ENCODE data around the gene KCNIP4. TPM values are rescaled to one million over a fixed set of nuclear protein-coding genes. Genes with fewer than 3 reads are reported as not detected.

Gene KCNIP4
- polyA plus RNA-seq, 5 donors = 2.2 to 5.2 (median 4.9) TPM

DNA sequence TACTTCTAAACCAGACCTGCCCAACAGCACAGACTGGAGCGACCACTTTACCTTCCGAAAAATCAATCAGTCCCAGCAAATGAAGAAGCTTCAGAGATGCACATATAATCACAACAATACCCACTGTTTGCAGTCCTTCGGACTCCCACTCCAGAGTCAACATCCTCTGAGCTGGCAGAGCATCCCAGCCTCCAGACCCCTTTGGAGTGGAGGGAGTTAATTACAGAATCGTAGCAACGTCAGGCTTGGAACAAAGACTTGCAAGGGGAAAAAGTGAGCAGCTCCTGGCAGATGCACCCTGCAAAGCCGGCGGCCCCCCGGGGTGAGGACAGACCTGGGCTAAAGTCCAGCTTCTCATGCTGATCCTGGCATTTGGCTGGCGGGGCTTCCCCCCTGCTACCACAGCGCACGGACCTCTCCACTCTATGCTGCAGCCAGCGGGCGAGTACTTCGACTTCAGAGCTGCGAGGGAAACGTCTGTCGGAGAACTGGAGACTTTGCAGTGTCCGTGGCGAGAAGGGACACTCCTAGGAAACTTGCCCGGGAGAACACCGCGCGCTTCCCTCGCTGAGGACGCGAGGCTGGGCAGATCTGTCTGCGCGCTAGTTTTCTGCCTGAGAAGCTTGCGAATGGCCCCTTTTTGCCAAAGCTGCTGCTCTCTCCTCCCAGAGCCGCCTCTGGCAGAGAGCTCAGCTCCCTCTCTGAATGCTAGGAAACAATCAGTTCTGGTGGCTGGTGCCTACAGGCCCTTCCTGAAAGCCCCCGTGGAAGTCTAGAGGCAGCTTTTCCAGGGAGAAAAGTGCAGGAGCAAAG is 964.6 kb downstream of the KCNIP4 start:
- DNase-seq = peak; percentile 1 to 5

DNA sequence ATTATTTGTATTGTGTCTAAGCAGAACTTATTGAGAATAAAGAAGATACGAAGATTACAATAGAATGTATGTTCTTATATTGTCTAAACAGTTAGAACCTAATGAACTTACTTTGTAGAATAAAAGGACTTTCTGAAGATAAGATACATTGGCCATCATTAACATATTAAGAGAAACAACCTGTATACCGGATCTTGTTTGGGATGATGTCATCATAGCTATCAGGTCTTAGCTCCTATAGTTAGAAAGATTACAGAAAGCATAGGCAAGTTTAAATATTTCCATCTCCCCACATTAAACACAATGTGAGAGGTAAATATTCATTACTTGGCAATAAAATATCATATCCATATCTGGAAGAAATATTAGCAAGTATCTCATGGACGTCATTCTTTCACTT is 966.0 kb downstream of the KCNIP4 start:
- no peak for DNase-seq

DNA sequence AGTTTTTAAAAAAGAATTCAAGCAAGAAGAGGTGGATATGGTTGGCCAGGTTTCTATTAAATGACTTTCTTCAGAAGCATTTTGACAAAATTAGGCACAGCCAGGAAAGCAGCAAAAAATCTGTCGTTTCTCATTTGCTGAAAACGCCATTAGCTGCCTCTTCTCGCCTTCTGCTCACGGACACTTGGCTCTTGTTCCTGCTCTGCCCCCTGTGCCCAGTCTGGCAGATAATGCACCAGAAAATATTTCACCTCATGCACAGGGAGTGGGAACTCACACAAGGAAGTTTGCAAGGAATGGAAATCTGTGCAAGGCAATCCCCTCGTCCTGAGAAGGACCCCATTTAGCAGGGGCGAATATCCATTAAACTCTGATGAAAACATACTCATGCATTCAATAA is 988.3 kb downstream of the KCNIP4 start:
- DNase-seq = no peak

DNA sequence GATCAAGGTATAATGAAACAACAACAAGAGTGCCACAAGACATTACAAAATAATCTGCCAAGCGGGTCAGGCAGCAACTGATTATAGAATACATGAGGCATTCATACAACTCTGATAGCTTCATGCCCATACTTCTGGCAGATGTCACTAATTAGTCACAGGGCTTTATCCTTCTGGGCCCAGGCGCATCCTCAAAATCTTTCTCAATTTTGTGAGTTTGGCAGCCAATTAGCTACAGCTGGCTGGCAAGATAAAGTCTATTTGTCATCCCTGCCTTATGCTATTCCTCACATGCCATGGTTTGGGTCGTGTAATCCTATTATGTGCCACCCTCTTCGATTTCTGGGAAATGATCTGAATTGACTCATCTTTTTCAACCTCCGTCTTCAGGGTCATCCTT is 994.0 kb downstream of the KCNIP4 start:
- no peak for DNase-seq

DNA sequence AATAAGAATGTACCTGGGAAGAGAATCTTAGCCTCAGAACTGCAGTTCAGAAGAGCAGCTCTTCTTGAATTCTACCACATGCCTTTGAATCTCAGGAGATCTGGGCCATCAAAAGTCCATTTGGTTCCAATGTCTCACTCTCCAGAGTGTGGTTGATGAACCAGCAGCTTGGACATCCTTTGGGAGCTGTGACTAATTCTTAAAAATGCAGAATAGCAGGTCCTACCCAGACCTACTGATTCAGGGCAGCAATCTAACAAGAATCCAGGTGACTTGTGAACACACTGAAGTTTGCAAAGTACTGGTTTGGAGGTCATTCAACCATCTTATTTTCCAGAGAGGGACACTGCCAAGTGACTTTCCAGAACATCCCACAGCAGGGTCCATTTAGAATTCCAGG is 1003.6 kb downstream of the KCNIP4 start:
- DNase-seq = no peak

DNA sequence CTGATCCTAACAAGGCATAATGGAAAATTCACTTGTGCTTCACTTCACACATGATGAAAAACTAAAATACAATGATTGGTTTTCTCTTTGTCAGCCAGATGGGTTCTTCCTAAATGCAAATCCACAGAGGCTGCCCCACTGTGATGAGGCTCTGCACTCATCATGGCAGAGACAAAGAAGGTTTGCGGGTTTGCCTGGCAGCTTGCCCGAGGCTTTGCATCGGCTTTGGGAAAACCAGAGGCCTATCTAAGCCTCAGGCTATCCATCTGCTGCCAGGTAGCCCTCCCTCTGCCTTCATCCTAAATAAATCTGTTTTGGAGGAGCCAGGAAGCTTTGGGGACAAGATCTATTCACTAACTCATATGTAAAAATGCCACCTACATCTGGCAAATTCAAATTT is 1004.1 kb downstream of the KCNIP4 start:
- DNase-seq = no peak

DNA sequence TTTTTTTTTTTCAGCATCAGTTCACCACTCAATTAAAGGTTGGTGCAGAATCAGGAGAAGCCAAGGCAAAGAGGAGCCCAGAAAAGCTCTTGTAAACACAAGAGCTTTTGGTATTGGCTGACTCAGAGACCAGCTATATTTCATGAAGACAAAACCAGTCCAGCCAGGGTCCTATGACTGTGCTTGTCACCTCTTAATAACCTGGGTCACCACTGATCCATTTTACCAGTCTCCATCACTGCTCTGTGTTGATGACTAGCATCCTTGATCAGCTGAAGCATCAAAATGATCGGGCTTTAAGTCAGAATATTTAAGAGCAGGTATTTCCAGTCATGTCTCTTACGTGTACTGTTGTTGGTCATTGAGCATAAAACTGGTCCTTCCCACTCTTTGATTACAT is 1010.4 kb downstream of the KCNIP4 start:
- no peak for DNase-seq

DNA sequence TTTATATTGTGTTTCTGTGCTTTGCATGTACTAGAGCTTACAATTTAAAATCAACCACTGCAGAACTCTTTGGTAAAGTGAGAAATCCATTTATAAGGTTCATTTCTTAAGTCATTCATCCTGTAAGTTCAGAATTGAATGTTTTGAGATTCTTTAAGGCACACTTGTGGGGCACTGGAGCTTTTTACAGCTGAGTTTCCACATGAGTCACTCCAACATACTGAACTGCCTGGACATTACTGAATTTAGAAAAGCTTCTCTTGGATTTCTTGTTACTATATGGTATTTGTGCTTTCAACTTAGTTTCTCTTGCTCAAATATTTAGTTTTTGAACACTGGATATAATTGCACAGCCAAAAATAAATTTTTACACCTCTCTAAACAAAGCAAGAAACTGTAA is 1022.0 kb downstream of the KCNIP4 start:
- DNase-seq = no peak

DNA sequence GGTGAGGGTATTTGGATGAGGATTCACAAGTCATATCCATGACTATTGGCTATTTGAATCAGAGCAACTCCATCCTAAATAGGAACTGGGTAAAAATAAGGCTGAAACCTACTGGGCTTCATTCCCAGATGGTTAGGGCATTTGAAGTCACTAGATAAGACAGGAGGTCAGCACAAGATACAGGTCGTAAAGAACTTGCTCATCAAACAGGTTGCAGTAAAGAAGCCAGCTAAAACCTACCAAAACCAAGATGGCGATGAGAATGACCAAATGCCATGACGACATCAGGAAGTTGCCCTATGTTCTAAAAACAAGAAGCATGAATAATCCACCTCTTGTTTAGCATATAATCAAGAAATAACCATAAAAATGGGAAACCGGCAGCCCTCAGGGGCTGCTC is 1023.4 kb downstream of the KCNIP4 start:
- DNase-seq = no peak

DNA sequence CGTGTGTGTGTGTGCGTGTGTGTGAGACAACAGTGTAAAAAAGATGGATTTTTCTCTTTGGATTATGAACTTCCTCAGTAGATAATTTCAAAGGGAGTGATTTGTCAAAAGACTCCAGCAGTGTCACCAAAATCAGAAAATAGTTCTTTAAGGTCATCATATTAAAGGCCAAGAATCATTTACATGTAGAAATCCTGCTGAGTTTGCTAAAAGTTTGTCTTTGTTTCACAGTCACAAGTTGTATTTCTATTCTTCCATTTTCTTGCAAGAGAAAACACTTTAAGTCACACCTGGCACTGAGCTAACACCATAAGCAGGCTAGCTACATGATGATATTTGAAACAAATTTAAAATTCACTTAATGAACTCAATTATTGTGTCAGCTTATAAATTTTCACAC is 1025.6 kb downstream of the KCNIP4 start:
- no peak for DNase-seq

DNA sequence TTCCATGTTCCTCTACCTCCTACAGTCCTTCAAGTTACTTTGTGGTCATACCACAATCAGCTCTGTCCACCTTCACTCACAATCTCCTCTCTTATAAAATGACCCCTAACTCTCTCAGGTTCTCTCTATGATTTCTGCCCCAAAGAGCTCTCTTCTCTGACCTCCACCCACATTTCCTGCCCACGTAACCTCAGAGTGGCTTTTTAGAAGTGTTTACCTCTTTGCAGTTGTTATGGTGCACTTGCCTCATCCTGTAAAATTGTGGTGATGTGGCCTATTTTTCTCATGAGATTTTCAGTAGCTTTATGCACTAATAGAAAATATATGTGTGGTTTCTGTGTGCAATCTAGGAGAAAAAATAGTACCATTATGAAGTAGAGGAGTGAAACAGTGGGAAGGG is 1032.5 kb downstream of the KCNIP4 start:
- DNase-seq = no peak

DNA sequence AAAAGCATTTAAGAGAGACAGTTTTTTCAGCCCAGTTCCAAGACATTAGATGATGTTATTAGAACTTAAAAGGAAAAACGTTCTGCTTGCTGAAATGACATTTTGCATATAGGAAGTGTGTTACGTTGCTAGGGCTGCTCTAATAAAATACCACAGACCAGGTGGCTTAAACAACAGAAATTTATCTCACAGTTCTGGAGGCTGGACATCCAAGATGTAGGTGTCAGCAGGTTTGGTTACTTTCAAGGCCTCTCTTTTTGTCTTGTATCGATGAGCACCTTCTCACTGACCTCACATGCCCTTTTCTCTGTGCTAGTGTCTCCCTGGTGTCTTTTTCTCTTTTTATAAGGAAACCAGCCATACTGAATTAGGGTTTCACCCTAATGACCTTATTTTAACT is 1043.6 kb downstream of the KCNIP4 start:
- DNase-seq = no peak

DNA sequence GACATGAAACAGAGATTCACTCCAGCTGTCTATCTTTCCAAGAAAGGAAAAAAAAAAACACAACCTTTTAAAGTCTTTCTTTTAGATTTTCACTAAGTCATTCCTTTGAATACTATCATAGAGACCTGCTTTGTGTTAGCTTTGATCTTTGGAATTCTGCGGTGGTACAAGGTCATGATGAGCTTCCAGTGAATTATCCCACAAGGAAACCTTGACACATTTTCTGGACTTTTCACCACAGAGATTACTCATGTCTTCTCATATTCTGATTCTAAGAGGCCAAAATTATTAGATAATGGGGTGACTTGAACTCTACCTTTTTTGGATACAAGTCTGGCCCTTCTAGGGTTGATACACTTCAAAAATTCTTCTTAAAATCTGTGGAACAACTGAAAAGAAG is 1046.7 kb downstream of the KCNIP4 start:
- DNase-seq = no peak

DNA sequence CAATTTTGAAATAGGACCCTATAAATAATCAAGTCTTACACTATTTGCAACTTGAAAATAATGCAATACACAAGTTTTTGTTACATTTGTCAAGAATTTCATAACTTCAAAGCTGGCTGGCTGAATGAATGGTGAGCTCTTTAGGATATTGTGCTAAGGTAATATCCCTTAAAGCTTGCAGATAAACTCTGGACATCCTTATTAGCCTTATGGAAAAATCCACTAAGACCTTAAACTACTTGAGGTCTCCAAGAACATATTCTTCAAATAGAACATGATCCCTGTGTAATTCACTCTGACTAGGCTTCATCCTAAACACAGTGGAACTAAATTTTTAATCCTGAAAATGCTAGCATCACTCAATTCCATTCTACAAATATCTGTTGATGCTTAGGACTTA is 1049.0 kb downstream of the KCNIP4 start:
- DNase-seq = no peak

DNA sequence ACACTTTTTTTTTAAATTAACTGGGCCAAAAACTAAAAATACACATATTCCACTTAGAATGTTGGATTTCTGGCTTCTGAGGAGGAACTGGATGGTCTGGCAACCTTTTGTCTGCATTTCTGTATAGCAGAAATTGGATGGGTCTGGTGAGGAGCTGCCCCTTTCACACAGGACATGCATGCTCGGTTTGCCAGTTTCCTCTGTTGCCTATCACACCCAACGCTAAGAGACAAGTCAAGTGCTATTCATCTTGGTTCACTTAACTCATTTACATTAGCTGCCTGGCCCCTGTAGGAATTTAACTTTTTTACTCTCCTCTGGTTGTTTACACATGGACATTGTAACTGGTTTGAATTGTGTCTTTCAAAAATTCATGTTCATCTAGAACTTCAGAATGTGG is 1052.6 kb downstream of the KCNIP4 start:
- DNase-seq = no peak

DNA sequence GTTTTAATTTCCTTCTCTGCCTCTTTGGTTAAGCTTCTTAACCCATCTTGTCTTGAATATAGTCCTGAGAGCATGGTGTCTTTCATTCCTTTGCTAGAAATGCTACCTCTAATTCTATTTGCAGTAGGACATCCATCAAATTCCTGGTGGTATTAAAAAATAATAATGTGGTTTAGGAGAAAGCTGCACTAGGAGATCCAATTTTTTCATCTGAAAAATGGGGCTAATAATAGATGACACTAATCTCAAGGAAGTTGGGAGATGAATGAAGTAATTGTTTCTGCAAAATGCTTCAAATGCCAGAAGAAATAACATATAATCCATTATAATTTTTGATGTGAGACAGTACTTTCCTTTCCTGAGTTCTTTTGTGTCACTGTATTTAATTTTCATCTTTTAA is 1053.4 kb downstream of the KCNIP4 start:
- DNase-seq = no peak

DNA sequence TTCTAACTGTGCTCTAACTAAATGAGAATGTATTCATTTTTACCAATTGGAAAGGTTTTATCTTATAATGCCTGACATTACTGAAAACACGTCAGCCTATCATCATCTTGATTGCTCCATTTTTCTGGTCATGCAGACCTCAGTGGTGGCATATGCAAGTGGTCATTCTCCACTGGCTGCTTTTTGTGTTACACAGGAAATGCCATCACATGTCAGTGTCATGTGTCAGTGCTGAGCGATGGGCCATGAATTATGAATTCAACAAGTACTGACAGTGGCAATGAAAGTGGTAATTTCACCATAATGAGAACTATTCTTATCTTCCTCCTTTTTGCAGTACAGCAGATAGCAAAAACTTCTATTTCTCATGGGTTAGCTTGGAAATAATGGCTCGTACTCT is 1057.8 kb downstream of the KCNIP4 start:
- DNase-seq = no peak

DNA sequence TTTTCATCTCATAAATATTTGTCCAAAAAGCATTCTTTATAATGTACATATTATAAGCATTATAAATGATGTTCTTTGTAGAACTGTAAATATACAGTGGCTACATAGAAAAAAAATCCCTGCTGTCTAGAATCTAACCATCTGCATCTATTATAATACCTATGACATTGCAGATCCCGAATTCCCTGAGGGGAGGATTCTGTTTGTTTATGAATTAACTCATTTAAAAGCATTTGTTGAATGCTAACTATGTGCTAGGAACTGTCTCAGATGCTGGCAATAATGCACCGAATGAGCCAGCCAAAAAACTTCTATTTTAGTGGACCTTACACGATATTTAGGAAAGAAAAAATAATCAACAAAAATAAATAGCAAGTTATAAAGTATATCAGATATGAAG is 1058.7 kb downstream of the KCNIP4 start:
- DNase-seq = no peak

DNA sequence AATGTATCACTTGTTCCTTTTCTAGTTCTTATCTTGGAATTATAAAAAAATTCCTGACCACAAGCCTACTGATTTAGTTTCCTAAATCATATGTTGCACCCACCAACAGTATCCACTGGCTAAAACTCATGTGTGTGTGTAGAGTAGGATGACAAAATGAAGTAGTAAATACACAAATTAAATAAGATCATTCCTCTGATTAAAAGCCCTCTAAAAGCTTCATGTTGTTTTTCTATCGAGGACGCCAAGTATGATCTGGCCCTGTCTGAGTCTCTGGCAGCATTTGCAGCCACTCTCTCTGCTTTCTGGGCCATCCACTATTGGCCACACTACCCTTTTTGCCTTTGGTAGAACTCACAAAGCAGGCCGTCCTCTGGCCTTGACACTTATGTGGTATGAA is 1064.9 kb downstream of the KCNIP4 start:
- DNase-seq = no peak

DNA sequence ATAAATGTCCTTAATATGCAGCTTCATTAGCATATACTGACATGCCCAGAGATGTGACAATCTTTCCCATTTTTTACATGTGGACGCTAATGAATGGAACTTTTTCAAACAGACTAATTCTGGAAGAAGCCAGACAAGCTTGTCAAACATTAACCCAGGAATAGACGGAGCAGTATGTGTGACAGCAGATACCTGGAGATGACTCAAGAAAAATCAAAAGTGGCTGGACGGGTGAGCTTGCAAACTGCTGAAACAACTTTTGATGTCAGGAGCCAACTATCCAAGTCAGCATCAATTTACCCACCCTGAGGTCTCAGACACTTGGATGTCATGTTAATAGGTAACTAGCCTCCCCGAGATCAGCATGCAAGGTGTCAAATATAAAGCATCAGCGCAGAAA is 1065.3 kb downstream of the KCNIP4 start:
- no peak for DNase-seq

DNA sequence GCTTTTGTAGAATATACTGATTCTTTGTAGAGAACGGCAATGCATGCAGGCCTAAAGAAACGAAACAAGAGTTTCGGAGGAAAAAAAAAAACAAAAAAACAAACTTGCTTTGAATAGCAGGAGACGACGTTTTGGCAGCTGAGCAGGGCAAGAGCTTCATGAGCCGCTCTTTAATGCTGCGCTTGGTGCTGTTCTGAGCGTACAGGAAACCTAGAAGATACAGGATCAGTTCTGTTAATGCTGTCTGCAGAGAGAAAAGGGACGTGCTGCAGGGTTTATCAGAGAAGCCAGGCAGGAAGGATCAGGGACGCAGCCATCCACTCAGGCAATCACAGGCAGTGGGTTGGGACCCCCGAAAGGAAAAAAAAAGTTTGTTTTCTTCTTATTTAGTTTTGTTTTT is 1066.1 kb downstream of the KCNIP4 start:
- DNase-seq = no peak

DNA sequence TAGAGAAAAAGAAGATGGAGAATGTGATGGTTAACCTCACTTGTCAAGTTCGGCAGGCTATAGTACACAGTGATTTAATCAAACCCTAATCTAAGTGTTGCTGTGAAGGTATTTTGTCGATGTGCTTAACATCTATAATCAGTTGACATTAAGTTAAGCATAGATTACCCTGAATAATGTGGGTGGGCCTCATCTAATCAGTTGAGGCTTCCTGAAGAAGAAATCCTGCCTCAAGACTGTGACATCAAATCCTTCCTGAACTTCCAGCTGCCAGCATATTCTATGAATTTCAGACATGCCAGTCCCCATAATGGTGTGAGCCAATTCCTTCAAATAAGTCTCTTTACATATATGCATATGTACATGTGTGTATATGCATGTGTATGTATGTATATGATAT is 1066.9 kb downstream of the KCNIP4 start:
- DNase-seq = no peak

DNA sequence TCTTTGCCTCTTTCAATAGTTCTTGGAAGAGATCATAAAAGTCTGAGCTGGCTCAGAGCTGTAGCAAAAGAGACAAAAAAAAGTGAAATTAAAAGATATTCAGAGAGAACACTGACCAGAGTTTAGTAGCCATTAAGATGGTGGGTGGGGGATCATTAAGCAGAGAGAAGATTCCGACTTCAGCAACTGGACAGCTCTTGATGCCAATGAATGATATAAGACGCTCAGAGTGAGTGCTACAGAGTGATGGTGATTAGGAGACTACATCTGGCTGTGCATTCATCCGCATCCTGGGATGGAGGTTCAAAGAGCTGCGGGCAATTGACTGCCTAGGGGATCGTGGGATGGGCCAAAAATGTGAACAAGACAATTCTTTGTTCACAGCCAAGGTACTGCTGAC is 1069.8 kb downstream of the KCNIP4 start:
- no peak for DNase-seq

DNA sequence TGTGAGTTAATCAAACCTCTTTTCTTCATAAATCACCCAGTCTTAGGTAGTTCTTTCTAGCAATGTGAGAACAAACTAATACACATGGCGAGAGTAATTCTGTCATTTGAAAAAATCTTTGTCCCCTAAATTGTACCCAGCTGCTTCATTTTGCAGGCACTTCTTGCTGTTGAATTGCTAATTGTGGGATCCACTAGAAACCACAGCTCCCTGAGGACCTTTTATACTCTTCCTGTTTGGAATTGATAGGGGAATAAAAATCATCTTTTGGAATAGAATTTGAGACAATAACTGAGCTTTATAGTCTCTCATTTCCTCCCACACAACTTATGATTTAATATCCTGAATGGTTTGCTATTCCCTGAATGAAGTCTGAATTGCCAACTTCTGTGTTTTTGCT is 1078.1 kb downstream of the KCNIP4 start:
- no peak for DNase-seq

Data from right lung (tissue), 5 donors.